GM13977 (cell line): Measurements from ENCODE around the gene SYNPO.

Source experiments
- DNase-seq: peaks from one replicate; pipeline ENCODE4 v3.0.0; 2012; ENCODE audit warnings: low spot score
- in situ Hi-C: fragments of 300-500 bp; cut with MboI; formaldehyde crosslinking; loops from one replicate; pipeline ENCODE4 v1.12.0; 2022; ENCODE audit warnings: low sequenced_read_pairs, low pct_unique_long_range_greater_than_20kb, mixed read lengths, inconsistent platforms; ENCODE audit not compliant: unreplicated experiment
- TF ChIP-seq, protein P1 (sequence below): IDR thresholded peaks from 2 replicates; pipeline ENCODE4 v1.5.1; 2012; ENCODE audit warnings: mild to moderate bottlenecking, control low read depth; ENCODE audit not compliant: insufficient read depth; ENCODE audit errors: extremely low read depth, missing control alignments

Gene SYNPO

DNA sequence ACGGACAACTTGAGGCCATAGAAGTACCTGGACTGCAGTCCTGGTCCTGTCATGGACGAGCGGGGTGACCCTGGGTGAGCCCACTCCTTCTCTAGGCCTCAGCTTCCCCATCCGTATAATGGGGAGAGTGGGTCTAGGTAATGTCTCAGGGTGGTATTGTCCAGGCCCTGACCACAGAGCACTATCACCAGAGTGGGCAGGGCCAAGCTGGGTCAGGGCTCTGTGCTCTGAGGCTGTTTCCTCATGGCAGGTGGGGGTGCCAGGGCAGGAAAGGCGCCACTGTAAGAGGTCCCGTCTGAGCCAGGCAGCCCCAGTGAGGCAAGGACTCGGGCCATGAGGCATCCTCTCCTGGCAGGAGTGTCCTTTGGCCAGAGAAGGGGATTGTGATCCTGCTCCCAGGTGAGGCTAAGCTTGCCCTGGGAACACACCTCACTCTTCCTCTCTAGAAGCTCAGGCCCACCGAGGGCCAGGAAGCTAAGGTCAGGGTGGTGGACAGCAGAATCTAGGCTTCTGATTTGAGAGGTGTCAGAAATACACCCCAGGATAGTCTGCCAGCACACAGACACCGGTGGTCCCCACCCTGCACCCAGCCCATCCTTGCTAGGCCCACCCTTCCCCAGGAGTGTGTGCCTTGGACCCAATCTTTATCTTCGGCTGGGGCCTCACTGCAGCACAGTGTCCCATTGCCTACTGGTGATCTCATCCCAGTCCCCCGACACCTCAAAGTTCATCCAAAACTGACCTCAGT, 19.1 kb downstream of the SYNPO start:
- TF ChIP-seq, protein P1, sequence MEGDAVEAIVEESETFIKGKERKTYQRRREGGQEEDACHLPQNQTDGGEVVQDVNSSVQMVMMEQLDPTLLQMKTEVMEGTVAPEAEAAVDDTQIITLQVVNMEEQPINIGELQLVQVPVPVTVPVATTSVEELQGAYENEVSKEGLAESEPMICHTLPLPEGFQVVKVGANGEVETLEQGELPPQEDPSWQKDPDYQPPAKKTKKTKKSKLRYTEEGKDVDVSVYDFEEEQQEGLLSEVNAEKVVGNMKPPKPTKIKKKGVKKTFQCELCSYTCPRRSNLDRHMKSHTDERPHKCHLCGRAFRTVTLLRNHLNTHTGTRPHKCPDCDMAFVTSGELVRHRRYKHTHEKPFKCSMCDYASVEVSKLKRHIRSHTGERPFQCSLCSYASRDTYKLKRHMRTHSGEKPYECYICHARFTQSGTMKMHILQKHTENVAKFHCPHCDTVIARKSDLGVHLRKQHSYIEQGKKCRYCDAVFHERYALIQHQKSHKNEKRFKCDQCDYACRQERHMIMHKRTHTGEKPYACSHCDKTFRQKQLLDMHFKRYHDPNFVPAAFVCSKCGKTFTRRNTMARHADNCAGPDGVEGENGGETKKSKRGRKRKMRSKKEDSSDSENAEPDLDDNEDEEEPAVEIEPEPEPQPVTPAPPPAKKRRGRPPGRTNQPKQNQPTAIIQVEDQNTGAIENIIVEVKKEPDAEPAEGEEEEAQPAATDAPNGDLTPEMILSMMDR, result no peak
- in situ Hi-C loops, result loop anchor here (10.0 kb wide), 1 partner anchor 205 kb away; no protein-coding TSS in a partner anchor
- no peak for DNase-seq

DNA sequence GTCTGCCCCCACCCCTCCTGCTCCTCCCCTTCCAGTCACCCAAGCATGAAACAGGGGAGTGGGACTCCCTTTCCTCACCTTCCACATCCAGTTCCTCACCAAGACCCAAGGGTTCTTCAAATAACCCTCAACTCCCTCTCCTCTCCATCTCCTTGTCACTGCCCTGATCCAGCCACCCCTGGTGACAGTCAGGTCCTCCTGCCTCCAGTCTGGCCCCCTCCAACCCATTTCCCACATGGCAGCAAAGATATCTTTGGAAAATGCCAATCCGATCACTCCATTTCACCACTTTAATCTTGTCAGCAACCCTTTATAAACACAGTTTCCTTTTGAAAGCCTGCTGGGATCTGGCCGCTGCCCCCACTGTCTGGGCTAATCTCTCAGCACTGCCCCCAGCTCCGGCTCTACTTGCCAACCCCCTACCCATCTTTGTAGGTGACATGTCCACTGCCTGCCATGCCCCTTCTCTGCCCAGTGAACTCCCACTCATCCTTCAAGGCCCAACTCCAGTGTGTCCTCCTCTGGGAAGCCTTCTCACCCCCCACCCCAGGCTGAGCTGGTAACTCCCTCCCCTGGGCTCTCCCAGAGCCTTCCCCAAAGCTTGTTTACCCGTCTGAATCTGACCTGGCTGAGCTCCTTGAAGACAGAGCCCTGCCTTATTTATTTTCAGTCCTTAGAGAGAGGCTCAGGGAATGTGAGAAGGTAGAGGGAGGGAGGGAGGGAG, 19.8 kb downstream of the SYNPO start:
- in situ Hi-C loops, result loop anchor here (10.0 kb wide), 1 partner anchor 205 kb away; no protein-coding TSS in a partner anchor
- no peak for DNase-seq
- TF ChIP-seq, protein P1, result no peak

DNA sequence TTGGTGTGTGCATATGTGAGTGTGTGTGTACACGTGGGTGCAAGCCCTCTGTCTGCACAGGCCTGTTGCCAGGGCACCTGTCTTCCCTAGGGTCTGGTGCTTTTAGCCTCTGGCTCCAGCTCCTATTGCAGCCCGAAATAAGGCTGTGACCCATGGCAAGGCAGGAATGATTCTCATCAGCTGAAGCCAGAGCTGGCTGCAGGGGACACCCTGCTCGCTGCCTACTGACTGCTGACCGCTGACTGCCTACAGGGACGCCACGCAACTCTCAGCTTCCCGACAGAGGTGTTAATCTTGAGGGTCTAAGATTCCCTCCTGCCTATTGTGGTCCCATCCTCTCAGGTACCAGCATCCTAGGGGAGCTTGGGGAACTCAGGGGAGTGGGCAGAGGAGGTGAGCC, 20.6 kb downstream of the SYNPO start, which contains the start of gene MYOZ3:
TSS of gene MYOZ3 (plus strand) at position 166 of the 400 bp plus-strand sequence. CDS start 1,691 bp downstream, outside the sequence.
- TF ChIP-seq, protein P1, result no peak
- in situ Hi-C loops, result loop anchor here (10.0 kb wide), 1 partner anchor 206 kb away; no protein-coding TSS in a partner anchor
- DNase-seq, result no peak

DNA sequence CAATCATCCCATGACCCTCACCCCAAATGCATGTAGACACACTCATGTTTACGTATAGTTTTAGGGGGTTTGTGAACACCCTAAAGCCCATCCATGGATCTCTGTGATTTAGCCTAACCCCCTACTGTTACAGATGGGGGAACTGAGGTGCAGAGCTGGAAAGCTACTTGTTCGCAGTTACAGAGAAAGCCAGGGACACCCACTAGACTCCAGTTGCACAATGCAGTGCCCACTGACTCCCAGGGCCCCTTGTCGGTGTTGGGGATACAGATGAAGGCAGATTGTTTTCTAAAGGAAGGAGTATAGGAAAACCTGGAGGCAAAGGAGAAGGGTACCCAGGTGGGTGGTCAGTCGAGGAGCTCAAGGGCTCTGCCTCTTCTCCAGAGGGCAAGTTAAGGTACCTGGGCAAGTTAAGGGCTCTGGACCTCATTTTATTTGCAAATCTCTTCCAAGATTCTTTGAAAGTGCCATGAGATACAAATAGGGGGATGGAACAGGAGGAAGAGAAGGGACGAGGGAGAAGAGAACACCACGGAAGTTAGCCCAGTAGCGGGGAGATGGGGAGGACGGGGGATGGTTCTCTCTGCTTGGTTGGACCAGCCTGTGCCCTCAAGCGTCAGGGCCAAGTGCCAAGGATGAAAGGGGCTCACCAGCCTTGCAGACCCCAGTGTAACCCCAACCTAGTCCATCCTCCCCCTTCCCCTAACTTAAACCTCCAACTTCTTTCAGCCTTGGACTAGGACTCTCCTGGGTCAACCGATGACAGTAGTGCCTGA, 21.5 kb downstream of the SYNPO start:
- TF ChIP-seq, protein P1, result no peak
- in situ Hi-C loops, result loop anchor here (10.0 kb wide), 1 partner anchor 207 kb away; no protein-coding TSS in a partner anchor
- DNase-seq, result no peak

DNA sequence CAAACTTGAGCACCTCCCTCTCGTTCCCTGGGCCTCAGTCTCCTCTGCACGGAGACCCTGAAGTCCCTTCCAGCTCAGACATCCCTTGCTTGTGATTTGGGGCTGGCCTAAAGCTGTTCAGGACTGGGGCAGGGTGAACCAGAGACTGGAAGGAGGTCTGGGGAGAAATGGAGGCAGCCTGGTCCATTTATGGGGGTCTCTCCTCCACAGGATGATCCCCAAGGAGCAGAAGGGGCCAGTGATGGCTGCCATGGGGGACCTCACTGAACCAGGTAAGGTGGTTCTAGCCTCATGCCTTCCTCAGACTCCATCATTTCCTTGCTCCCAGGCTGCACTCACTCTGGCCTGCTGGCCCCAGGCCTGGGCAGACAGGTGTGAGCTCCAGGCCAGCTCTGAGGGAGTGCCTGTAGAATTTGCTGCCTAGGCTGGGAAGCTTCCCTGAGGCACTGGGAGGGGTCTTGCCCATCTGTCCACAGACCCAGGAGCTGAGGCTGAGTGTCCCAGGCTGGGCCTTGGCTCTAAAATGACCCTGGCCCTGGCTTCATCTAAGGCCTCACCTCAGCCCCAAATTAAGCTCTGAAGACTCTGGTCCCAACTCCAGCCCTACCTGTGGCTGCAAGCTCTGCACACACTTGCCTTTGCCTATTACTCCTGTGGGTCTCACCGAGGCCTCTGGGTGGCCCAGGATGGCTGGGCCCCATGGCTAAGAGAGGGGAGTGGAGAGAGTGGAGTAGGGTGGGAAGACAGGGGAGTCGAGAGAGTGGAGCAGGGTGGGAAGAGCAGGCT, 22.5 kb downstream of the SYNPO start:
- TF ChIP-seq, protein P1, result no peak
- no peak for DNase-seq
- in situ Hi-C loops, result loop anchor here (10.0 kb wide), 1 partner anchor 208 kb away; no protein-coding TSS in a partner anchor

DNA sequence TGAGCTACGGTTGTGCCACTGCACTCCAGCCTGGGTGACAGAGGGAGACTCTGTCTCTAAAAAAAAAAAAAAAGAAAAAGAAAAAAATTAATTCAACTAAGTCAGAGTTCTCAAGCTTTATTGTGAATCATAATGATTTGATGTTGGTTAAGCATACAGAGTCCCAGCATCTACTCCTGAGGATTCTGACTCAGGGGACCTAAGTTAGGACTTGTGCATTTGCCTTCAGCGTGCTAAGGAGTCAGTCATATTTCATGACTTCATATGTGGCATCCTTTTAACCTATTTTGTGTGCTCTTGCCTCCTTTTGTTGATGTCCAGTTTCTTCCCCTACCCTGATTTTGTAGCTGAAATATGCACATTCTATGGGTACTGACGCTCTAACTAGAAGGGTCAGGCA, 23.5 kb downstream of the SYNPO start:
- TF ChIP-seq, protein P1, result no peak
- no peak for DNase-seq
- in situ Hi-C loops, result loop anchor here (10.0 kb wide), 1 partner anchor 209 kb away; no protein-coding TSS in a partner anchor
